ENCODE results near the gene PPP2R2B. TPM values are rescaled to one million over a fixed set of nuclear protein-coding genes. Genes with fewer than 3 reads are reported as not detected.

The PPP2R2B gene
- total and polyA plus RNA-seq, 2 of the 4 experiments (the other 2 are of a cell fraction): not detected

GRCh38 chr5:146719179-146719578 is 159.4 kb downstream of the PPP2R2B start:
- Histone ChIP-seq H4K91ac (ENCODE audit: insufficient read depth, low read depth, low read length) (no peak overlapping the region), H3K23ac (ENCODE audit: low read depth, low read length) (no peak overlapping the region), H3K9me3 (ENCODE audit: control insufficient read depth, insufficient read depth, low read length) (no peaks in the 10 kb centered on the region), H2BK15ac (ENCODE audit: low read depth, low read length) (no peak overlapping the region), H2AK5ac (ENCODE audit: low read depth, low read length) (no peak overlapping the region), H3K36me3 (ENCODE audit: control insufficient read depth, insufficient read depth, low read length) (no peaks in the 10 kb centered on the region), H3K14ac (replicated peaks; ENCODE audit: low read depth, low read length) (no peak overlapping the region), H2AFZ (replicated peaks; ENCODE audit: low read length, poor library complexity) (no peak overlapping the region), H3K18ac (ENCODE audit: low read depth, low read length) (no peak overlapping the region), H3K4me2 (ENCODE audit: low read depth, low read length) (no peak overlapping the region), H3K9me1 (ENCODE audit: insufficient read depth, low read length) (no peaks in the 10 kb centered on the region), H2BK20ac (ENCODE audit: low read depth, low read length) (no peak overlapping the region), H3K27ac (ENCODE audit: insufficient read depth, low read length) (no peak overlapping the region), H2BK5ac (ENCODE audit: low read depth, low read length, poor library complexity, severe bottlenecking) (no peak overlapping the region), H3K56ac (ENCODE audit: extremely low read depth, insufficient read depth, low read length) (no peak overlapping the region), H4K5ac (ENCODE audit: low read depth, low read length) (no peak overlapping the region), H4K20me1 (ENCODE audit: insufficient read depth, low read length) (no peaks in the 10 kb centered on the region), H3K27me3 (ENCODE audit: control insufficient read depth, insufficient read depth, low read length) (no peaks in the 10 kb centered on the region), H3K4ac (ENCODE audit: low read depth, low read length) (no peak overlapping the region), H3K79me1 (ENCODE audit: low read depth in 1 of 2, low read length in 2 of 2) (no peaks in the 10 kb centered on the region), H4K8ac (ENCODE audit: low read depth in 2 of 2, low read length in 2 of 2) (no peak overlapping the region), H3K9ac (ENCODE audit: low read depth, low read length) (no peak overlapping the region), H3K4me1 (ENCODE audit: control insufficient read depth, insufficient read depth, low read length) (no peaks in the 10 kb centered on the region), H2AK9ac (replicated peaks; ENCODE audit: low read depth, low read length, poor library complexity) (no peak overlapping the region), H2BK120ac (ENCODE audit: low read depth, low read length) (no peak overlapping the region), H3K4me3 (ENCODE audit: insufficient read depth, low read depth, low read length) (no peak overlapping the region)
- POLR2A ChIA-PET (ENCODE audit: unreplicated experiment): no interaction called here
- TF ChIP-seq CEBPB (IDR thresholded peaks at IDR 0.05; ENCODE audit: low read depth, low read length) (no peak), POLR2A (IDR thresholded peaks at IDR 0.05; ENCODE audit: low read depth, low read length) (no peak), RCOR1 (IDR thresholded peaks at IDR 0.05; ENCODE audit: insufficient replicate concordance, low read length) (no peak), MAFK (IDR thresholded peaks at IDR 0.05; ENCODE audit: low read depth, low read length) (no peak), FOS (IDR thresholded peaks at IDR 0.05; ENCODE audit: low read depth, low read length) (no peak), CHD1 (IDR thresholded peaks at IDR 0.05; ENCODE audit: low read depth, low read length) (no peak), RAD21 (IDR thresholded peaks at IDR 0.05; ENCODE audit: low read length) (no peak), CTCF (conservative IDR thresholded peaks at IDR 0.05; ENCODE audit: low read depth, low read length) (no peak), ELK1 (IDR thresholded peaks at IDR 0.05; ENCODE audit: borderline replicate concordance, low read depth, low read length) (no peak), RFX5 (IDR thresholded peaks at IDR 0.05; ENCODE audit: low read depth, low read length) (no peak), NFE2L2 (IDR thresholded peaks at IDR 0.05; ENCODE audit: low read depth, low read length) (no peak), MAZ (IDR thresholded peaks at IDR 0.05; ENCODE audit: borderline replicate concordance, low read depth, low read length) (no peak), SMC3 (IDR thresholded peaks at IDR 0.05; ENCODE audit: low read depth, low read length) (no peak), MXI1 (IDR thresholded peaks at IDR 0.05; ENCODE audit: borderline replicate concordance, low read depth, low read length) (no peak), BHLHE40 (IDR thresholded peaks at IDR 0.05; ENCODE audit: low read depth, low read length) (no peak)
- TF ChIP-seq, protein P1, sequence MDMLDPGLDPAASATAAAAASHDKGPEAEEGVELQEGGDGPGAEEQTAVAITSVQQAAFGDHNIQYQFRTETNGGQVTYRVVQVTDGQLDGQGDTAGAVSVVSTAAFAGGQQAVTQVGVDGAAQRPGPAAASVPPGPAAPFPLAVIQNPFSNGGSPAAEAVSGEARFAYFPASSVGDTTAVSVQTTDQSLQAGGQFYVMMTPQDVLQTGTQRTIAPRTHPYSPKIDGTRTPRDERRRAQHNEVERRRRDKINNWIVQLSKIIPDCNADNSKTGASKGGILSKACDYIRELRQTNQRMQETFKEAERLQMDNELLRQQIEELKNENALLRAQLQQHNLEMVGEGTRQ (IDR thresholded peaks at IDR 0.05; ENCODE audit: low read depth, low read length): no peak
- BruUV-seq (replicated peaks): no TSS peak
- no peak for ATAC-seq (ENCODE audit: low read depth)
- CTCF ChIA-PET: no interaction called here
- DNase-seq: no peak
- in situ Hi-C loops (cut with MboI; ENCODE audit: low sequenced_read_pairs): no loop called here
- dilution Hi-C loops (cut with HindIII; ENCODE audit: low sequenced_read_pairs, unreplicated experiment): no loop called here
- intact Hi-C loops (cut with micrococcal nuclease): no loop called here
